ENCODE measurements around the gene GPBAR1. TPM values are rescaled to one million over a fixed set of nuclear protein-coding genes. Genes with fewer than 3 reads are reported as not detected.

GPBAR1 gene
- total RNA-seq, 1 experiment from 2014 or later: 1.1 TPM

- H3K4me3 Mint-ChIP-seq (ENCODE audit: low read depth, unreplicated experiment): peak overlapping the region; percentile 61
- H3K27ac Mint-ChIP-seq (ENCODE audit: unreplicated experiment): peak overlapping the region; percentile 96
- TF ChIP-seq, protein P1, sequence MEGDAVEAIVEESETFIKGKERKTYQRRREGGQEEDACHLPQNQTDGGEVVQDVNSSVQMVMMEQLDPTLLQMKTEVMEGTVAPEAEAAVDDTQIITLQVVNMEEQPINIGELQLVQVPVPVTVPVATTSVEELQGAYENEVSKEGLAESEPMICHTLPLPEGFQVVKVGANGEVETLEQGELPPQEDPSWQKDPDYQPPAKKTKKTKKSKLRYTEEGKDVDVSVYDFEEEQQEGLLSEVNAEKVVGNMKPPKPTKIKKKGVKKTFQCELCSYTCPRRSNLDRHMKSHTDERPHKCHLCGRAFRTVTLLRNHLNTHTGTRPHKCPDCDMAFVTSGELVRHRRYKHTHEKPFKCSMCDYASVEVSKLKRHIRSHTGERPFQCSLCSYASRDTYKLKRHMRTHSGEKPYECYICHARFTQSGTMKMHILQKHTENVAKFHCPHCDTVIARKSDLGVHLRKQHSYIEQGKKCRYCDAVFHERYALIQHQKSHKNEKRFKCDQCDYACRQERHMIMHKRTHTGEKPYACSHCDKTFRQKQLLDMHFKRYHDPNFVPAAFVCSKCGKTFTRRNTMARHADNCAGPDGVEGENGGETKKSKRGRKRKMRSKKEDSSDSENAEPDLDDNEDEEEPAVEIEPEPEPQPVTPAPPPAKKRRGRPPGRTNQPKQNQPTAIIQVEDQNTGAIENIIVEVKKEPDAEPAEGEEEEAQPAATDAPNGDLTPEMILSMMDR (IDR thresholded peaks at IDR 0.05; ENCODE audit: unreplicated experiment): no peak
- peaks cover 90% of the 10 kb centered on the region for H3K36me3 Mint-ChIP-seq (ENCODE audit: insufficient read depth, unreplicated experiment)
- CTCF ChIA-PET: interaction anchor here (0.6 to 3.4 kb wide), 9 partner anchors 11 to 109 kb away, joined by 3 to 54 read pairs (median 3); partner anchors contain the start of genes AAMP, CATIP and PNKD
- peak; percentile 94 for DNase-seq
- H3K27me3 Mint-ChIP-seq (ENCODE audit: unreplicated experiment): no peaks in the 10 kb centered on the region
- no peaks in the 10 kb centered on the region for H3K9me3 Mint-ChIP-seq (ENCODE audit: low read depth, unreplicated experiment)
- BruUV-seq (replicated peaks): no TSS peak
- peaks cover 92% of the 10 kb centered on the region for H3K4me1 Mint-ChIP-seq (ENCODE audit: low read depth, unreplicated experiment)
- intact Hi-C loops (cut with micrococcal nuclease; ENCODE audit: unreplicated experiment): no loop called here
Observed at GRCh38 chr2:218286570-218287459, 26.0 kb downstream of the GPBAR1 start.

DNA sequence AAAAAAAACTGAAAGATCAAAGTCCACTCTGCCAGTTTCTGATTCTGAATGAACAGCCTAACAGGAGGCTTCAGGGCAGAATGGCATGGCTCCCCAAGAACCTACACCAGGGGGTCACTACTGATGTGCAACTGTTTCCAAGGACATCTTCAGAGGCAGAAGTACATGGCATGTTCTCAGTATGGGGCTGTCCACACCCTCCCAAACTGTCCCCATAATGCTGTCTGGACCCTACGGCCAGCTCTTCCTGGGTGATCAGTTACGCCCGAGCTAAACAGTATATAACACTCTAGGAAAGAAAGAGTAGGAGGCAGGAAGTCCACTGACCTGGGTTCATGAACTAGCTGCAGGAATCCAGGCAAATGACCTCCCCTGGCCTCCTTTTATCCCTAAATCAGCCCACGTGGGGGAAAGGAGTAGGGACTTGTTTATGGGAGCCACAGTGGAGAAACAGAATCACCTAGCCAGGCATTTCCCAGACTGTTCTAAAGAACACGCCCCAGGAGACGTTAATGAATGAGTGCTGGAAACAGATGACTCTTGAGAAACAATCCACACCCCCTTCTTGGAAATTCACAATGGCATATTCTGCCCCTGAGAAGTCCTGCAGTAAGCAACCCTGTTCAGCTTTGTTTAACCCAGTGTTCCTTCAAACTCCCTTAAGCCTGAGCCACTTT lies 29.0 kb downstream of the GPBAR1 start:
- peak overlapping the region; percentile 71 for H3K4me3 Mint-ChIP-seq (ENCODE audit: low read depth, unreplicated experiment)
- CTCF ChIA-PET: interaction anchor here (1.6 to 2.0 kb wide), 3 partner anchors 16 to 33 kb away, joined by 7 read pairs; no protein-coding TSS in a partner anchor
- peak overlapping the region; percentile 74 for H3K27ac Mint-ChIP-seq (ENCODE audit: unreplicated experiment)
- no TSS peak for BruUV-seq (replicated peaks)
- intact Hi-C loops (cut with micrococcal nuclease; ENCODE audit: unreplicated experiment): loop anchor here (2.0 kb wide), 1 partner anchor 17 kb away; no protein-coding TSS in a partner anchor
- no peak for DNase-seq
- no peaks in the 10 kb centered on the region for H3K9me3 Mint-ChIP-seq (ENCODE audit: low read depth, unreplicated experiment)
- peaks cover 86% of the 10 kb centered on the region for H3K36me3 Mint-ChIP-seq (ENCODE audit: insufficient read depth, unreplicated experiment)
- no peaks in the 10 kb centered on the region for H3K27me3 Mint-ChIP-seq (ENCODE audit: unreplicated experiment)
- TF ChIP-seq, protein P1 (IDR thresholded peaks at IDR 0.05; ENCODE audit: unreplicated experiment): no peak
- H3K4me1 Mint-ChIP-seq (ENCODE audit: low read depth, unreplicated experiment): peaks cover 80% of the 10 kb centered on the region

- TSS peak; percentile 16 for BruUV-seq (replicated peaks)
- H3K27me3 Mint-ChIP-seq (ENCODE audit: unreplicated experiment): no peaks in the 10 kb centered on the region
- H3K4me3 Mint-ChIP-seq (ENCODE audit: low read depth, unreplicated experiment): peak overlapping the region; percentile 71
- no peaks in the 10 kb centered on the region for H3K9me3 Mint-ChIP-seq (ENCODE audit: low read depth, unreplicated experiment)
- peaks cover 81% of the 10 kb centered on the region for H3K4me1 Mint-ChIP-seq (ENCODE audit: low read depth, unreplicated experiment)
- DNase-seq: no peak
- CTCF ChIA-PET: interaction anchor here (0.6 to 2.0 kb wide), 8 partner anchors 8 to 170 kb away, joined by 3 to 15 read pairs (median 6); partner anchors contain the start of genes AAMP and PNKD
- peak overlapping the region; percentile 74 for H3K27ac Mint-ChIP-seq (ENCODE audit: unreplicated experiment)
- TF ChIP-seq, protein P1 (IDR thresholded peaks at IDR 0.05; ENCODE audit: unreplicated experiment): no peak
- intact Hi-C loops (cut with micrococcal nuclease; ENCODE audit: unreplicated experiment): loop anchor here (2.0 kb wide), 1 partner anchor 18 kb away; no protein-coding TSS in a partner anchor
- peaks cover 84% of the 10 kb centered on the region for H3K36me3 Mint-ChIP-seq (ENCODE audit: insufficient read depth, unreplicated experiment)
Observed at GRCh38 chr2:218290316-218291261, 29.8 kb downstream of the GPBAR1 start.
